Endothelial cell of umbilical vein (primary cell): ENCODE results near the gene CPLANE2. TPM values are rescaled to one million over a fixed set of nuclear protein-coding genes. Genes with fewer than 3 reads are reported as not detected.

Experiments
- BruUV-seq: library from RNA; stranded (reverse); fragments of 400-500 nt; replicated peaks from 2 replicates; lab custom pipeline; 2021; lab: Mats Ljungman, UMichigan
- CTCF ChIA-PET: fragments of 300-600, 350-600 bp; sonication (Branson Sonifier 250); formaldehyde crosslinking; loops from one replicate; lab custom pipeline; 2021; ENCODE audit warnings: antibody characterized with exemption, inconsistent platforms; lab: Charles Lee
- POLR2A ChIA-PET: fragments of 300-600, 350-600 bp; sonication (Branson Sonifier 250); formaldehyde crosslinking; loops from one replicate; lab custom pipeline; 2021; ENCODE audit warnings: antibody characterized with exemption, inconsistent platforms; lab: Charles Lee
- DNase-seq: peaks from one replicate; pipeline ENCODE4 v3.0.0-alpha.2; 2011; ENCODE audit warnings: low read depth, low spot score
- FAIRE-seq: peaks from 2 replicates; lab custom pipeline; 2011; peaks lifted over from hg19 to GRCh38; lab: Jason Lieb, UNC
- H2AFZ ChIP-seq: 2 replicates; pipeline ENCODE4 v1.6.0; 2012; ENCODE audit warnings: low read depth, low read length, control low read depth, inconsistent platforms
- H3K27ac ChIP-seq: 2 replicates; pipeline ENCODE4 v1.5.1; 2011; ENCODE audit warnings: low read depth, mild to moderate bottlenecking, control low read depth, low read length, moderate library complexity; ENCODE audit not compliant: insufficient read depth
- H3K27me3 ChIP-seq, 2 experiments: 2 replicates each; pipeline versions ENCODE4 v1.6.0 to v1.6.1; 2011; ENCODE audit warnings: low read length in 2 of 2, mixed read lengths in 1 of 2; ENCODE audit not compliant: control insufficient read depth in 2 of 2, insufficient read depth in 2 of 2
- H3K36me3 ChIP-seq, 2 experiments: 2 replicates in 1 of 2; 3 replicates in 1 of 2; pipeline ENCODE4 v1.5.1; 2011; ENCODE audit warnings: low read length in 2 of 2, mild to moderate bottlenecking in 1 of 2, moderate library complexity in 1 of 2; ENCODE audit not compliant: control insufficient read depth in 2 of 2, insufficient read depth in 2 of 2; ENCODE audit errors: extremely low read depth in 1 of 2
- H3K4me1 ChIP-seq: 3 replicates; pipeline ENCODE4 v1.5.1; 2011; ENCODE audit warnings: mild to moderate bottlenecking, low read length; ENCODE audit not compliant: control insufficient read depth, insufficient read depth; ENCODE audit errors: extremely low read depth
- H3K4me2 ChIP-seq: 2 replicates; pipeline ENCODE4 v1.6.1; 2011; ENCODE audit warnings: low read length, control low read depth, mixed read lengths; ENCODE audit not compliant: insufficient read depth
- H3K4me3 ChIP-seq, 3 experiments: fragments of 200-600 bp in 1 of 3; sonication (generic), shearing (Covaris generic) in 1 of 3; replicated peaks in 1 of 3; 2 replicates each; pipeline ENCODE4 v1.5.1; 2011 to 2016; ENCODE audit warnings: control low read depth in 3 of 3, low read length in 3 of 3, mild to moderate bottlenecking in 2 of 3, inconsistent platforms in 1 of 3, low read depth in 1 of 3, moderate library complexity in 1 of 3; ENCODE audit not compliant: insufficient read depth in 1 of 3
- H3K79me2 ChIP-seq: 2 replicates; pipeline ENCODE4 v1.6.0; 2012; ENCODE audit warnings: low read length, inconsistent platforms; ENCODE audit not compliant: control insufficient read depth, insufficient read depth
- H3K9ac ChIP-seq: replicated peaks from 2 replicates; pipeline ENCODE3; 2011; ENCODE audit warnings: low read length, control low read depth; ENCODE audit not compliant: insufficient read depth; ENCODE audit errors: extremely low read depth
- H3K9me1 ChIP-seq: replicated peaks from 3 replicates; pipeline ENCODE4 v1.6.0; 2011; ENCODE audit warnings: mild to moderate bottlenecking, low read length; ENCODE audit not compliant: control insufficient read depth, insufficient read depth; ENCODE audit errors: extremely low read depth
- H3K9me3 ChIP-seq: replicated peaks from 2 replicates; pipeline ENCODE4 v1.5.1; 2012; ENCODE audit warnings: low read length, inconsistent platforms; ENCODE audit not compliant: control insufficient read depth, insufficient read depth
- H4K20me1 ChIP-seq: replicated peaks from 2 replicates; pipeline ENCODE3; 2011; ENCODE audit warnings: mild to moderate bottlenecking, low read length; ENCODE audit not compliant: control insufficient read depth, insufficient read depth; ENCODE audit errors: extremely low read depth
- CTCF ChIP-seq, 2 donors: IDR thresholded peaks; 1 replicate in 1 of 2; 2 replicates in 1 of 2; pipeline ENCODE4 v1.5.1; 2011; ENCODE audit warnings: low read length in 2 of 2, mild to moderate bottlenecking in 2 of 2, moderate library complexity in 2 of 2, control low read depth in 1 of 2, inconsistent platforms in 1 of 2, low read depth in 1 of 2; ENCODE audit not compliant: insufficient read depth in 1 of 2; ENCODE audit errors: extremely low read depth in 1 of 2
- EZH2 ChIP-seq: IDR thresholded peaks from 2 replicates; pipeline ENCODE4 v1.6.1; 2012; ENCODE audit warnings: borderline replicate concordance, low read depth, mild to moderate bottlenecking, moderate library complexity, low read length, inconsistent platforms; ENCODE audit not compliant: severe bottlenecking
- FOS ChIP-seq: IDR thresholded peaks from 2 replicates; pipeline ENCODE4 v1.6.1; 2011; ENCODE audit warnings: mild to moderate bottlenecking, low read length, moderate library complexity, borderline replicate concordance; ENCODE audit not compliant: insufficient read depth
- GATA2 ChIP-seq: IDR thresholded peaks from 2 replicates; pipeline ENCODE4 v1.7.0; 2011; ENCODE audit warnings: low read depth, mild to moderate bottlenecking, moderate library complexity, mixed read lengths, low read length; ENCODE audit not compliant: insufficient read length, insufficient read depth
- JUN ChIP-seq: IDR thresholded peaks from 2 replicates; pipeline ENCODE4 v1.6.1; 2011; ENCODE audit warnings: borderline replicate concordance, low read depth; ENCODE audit not compliant: insufficient read length, insufficient read depth
- MAX ChIP-seq: IDR thresholded peaks from 2 replicates; pipeline ENCODE4 v1.6.1; 2011; ENCODE audit not compliant: insufficient read depth, insufficient read length
- MYC ChIP-seq: IDR thresholded peaks from one replicate; pipeline ENCODE4 v1.6.1; 2011; ENCODE audit warnings: mild to moderate bottlenecking, low read depth, low read length
- POLR2A ChIP-seq: IDR thresholded peaks from 2 replicates; pipeline ENCODE4 v1.6.1; 2012; ENCODE audit warnings: low read depth, mild to moderate bottlenecking, control low read depth, low read length
- POLR2AphosphoS5 ChIP-seq: IDR thresholded peaks from 2 replicates; pipeline ENCODE4 v1.6.1; 2012; ENCODE audit warnings: low read depth, mild to moderate bottlenecking, control low read depth, low read length, moderate library complexity; ENCODE audit not compliant: insufficient read depth
- dilution Hi-C: fragments of 300-500 bp; cut with MboI; formaldehyde crosslinking; loops from one replicate; pipeline ENCODE4 v1.15.0; 2019; ENCODE audit warnings: low sequenced_read_pairs; ENCODE audit not compliant: extremely low pct_ligation_motif_present
- intact Hi-C: fragments of 100-400 bp; cut with micrococcal nuclease; formaldehyde crosslinking; loops from one replicate; pipeline ENCODE4 v1.10.0; 2022
- polyA plus RNA-seq, 4 experiments: library from polyadenylated mRNA; depleted of rRNA in 3 of 4; stranded (reverse) in 3 of 4; unstranded in 1 of 4; fragments of >200 nt; gene quantifications; 2 replicates each; pipeline versions ENCODE4 v1.2.1 to v1.2.3, GENCODE V29; 2011 to 2012; ENCODE audit warnings: missing spikeins in 1 of 4
- total RNA-seq: library from RNA; stranded (reverse); gene quantifications from 2 replicates; pipeline ENCODE4 v1.2.3, GENCODE V29; 2021

CPLANE2 gene
- total and polyA plus RNA-seq, 2 donors (not counting 3 experiments of a cell fraction or from before 2014, with no cell fraction given) = 3.9 to 4.6 TPM

DNA sequence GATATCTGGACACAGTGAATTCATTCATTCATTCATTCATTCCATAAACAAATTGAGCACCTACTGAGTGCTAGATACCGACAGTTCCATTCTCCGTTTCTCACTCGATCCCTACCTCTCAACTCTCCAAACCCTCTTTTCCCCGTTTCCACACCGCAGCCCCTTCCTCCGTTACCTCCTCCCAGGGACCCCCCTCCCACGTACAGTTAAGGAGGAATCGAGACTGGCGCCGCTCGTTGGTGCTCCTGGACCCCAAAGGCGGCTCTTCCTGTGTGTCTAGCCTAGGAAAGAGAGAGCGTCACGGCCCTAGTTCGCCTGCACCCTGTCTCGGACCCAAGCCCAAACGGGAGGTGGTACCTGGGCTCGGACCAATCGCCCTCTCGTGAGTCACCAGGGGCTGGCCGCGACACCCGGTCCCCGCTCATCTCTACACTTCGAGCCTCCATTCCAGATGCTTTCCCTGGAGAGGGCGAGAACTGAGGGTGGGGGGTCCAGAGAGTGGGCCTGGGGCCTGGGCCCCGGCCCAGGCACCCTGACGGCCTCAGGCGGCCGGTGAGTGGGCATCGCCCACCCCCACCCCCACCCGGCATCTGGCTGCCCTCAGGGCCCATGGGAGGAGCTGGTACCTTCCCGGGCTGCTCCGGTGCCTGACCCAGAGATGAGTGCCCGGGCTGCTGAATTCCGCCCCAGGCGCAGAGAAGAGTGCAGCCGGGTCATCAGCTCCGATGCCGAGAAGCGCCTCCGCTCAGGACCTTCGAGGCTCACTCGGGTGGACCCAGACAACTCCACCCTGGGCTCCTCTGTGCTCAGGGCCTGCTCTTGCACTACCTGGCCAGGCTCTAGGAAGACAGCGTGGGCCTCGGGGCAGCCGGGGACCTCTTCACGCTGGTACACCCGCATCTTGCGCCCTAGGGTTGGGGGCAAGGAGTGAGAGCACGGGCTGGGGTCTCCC is 29.4 kb downstream of the CPLANE2 start:
- peak overlapping the region; percentile 83 for H3K4me2 ChIP-seq
- no peaks in the 10 kb centered on the region for H3K36me3 ChIP-seq
- H3K9me1 ChIP-seq = no peaks in the 10 kb centered on the region
- intact Hi-C loops = loop anchor here (2.0 to 10.0 kb wide), 3 partner anchors 29 to 237 kb away; partner anchors contain the start of genes CPLANE2, FBXO42 and NECAP2
- no peaks in the 10 kb centered on the region for H4K20me1 ChIP-seq
- H3K27me3 ChIP-seq = no peaks in the 10 kb centered on the region
- H3K9me3 ChIP-seq = no peaks in the 10 kb centered on the region
- H3K79me2 ChIP-seq = no peaks in the 10 kb centered on the region
- CTCF ChIA-PET = interaction anchor here (1.0 to 1.7 kb wide), 4 partner anchors 9 to 156 kb away, joined by 4 to 11 read pairs (median 8); no protein-coding TSS in a partner anchor
- H3K4me1 ChIP-seq = peaks cover 9% of the 10 kb centered on the region
- DNase-seq (no peak), FAIRE-seq (no peak)
- POLR2A ChIA-PET = interaction anchor here (1.0 to 1.1 kb wide), 2 partner anchors 8 to 10 kb away, joined by 4 to 8 read pairs; no protein-coding TSS in a partner anchor
- H3K27ac ChIP-seq = peak overlapping the region; percentile 49
- dilution Hi-C loops = no loop called here
- TF ChIP-seq EZH2 (no peak), MAX (no peak), CTCF (IDR thresholded peaks at IDR 0.05; ENCODE audit: extremely low read depth in 1 of 2, insufficient read depth in 1 of 2, low read depth in 1 of 2, low read length in 2 of 2) (no peak), GATA2 (no peak), POLR2AphosphoS5 (no peak), JUN (no peak), MYC (no peak), POLR2A (no peak), FOS (no peak)
- BruUV-seq = no TSS peak
- peak overlapping the region; percentile 71 for H3K9ac ChIP-seq
- H3K4me3 ChIP-seq = peak overlapping the region; percentile 23 to 57 (median 50)
- H2AFZ ChIP-seq = peak overlapping the region; percentile 87
